RKO (cell line): ENCODE data around the gene SPON2.

Experiments used
- DNase-seq: peaks from one replicate; pipeline ENCODE4 v3.0.0-alpha.2; 2016; ENCODE audit warnings: low spot score

Gene SPON2

GRCh38 chr4:1195109-1195671 lies 22.8 kb upstream of the SPON2 start:
- no peak for DNase-seq

GRCh38 chr4:1194010-1194900 lies 21.9 kb upstream of the SPON2 start:
- DNase-seq: no peak

GRCh38 chr4:1193206-1194009 lies 21.0 kb upstream of the SPON2 start:
- DNase-seq: no peak

GRCh38 chr4:1192493-1193205 lies 20.3 kb upstream of the SPON2 start:
- DNase-seq: no peak

GRCh38 chr4:1192091-1192492 lies 19.7 kb upstream of the SPON2 start:
- peak; percentile 89 for DNase-seq

- DNase-seq: no peak
Measured at GRCh38 chr4:1191621-1192020, 19.2 kb upstream of the SPON2 start.

- DNase-seq: peak; percentile 14
Measured at GRCh38 chr4:1187182-1187581, 14.8 kb upstream of the SPON2 start.

- no peak for DNase-seq
Measured at GRCh38 chr4:1183985-1184773, 11.8 kb upstream of the SPON2 start.

GRCh38 chr4:1182313-1182712 lies 9.9 kb upstream of the SPON2 start:
- DNase-seq: no peak

GRCh38 chr4:1180663-1181062 lies 8.3 kb upstream of the SPON2 start:
- DNase-seq: no peak

GRCh38 chr4:1179976-1180375 lies 7.6 kb upstream of the SPON2 start:
- no peak for DNase-seq

GRCh38 chr4:1179089-1179441 lies 6.7 kb upstream of the SPON2 start:
- no peak for DNase-seq

- no peak for DNase-seq
Measured at GRCh38 chr4:1178300-1179088, 6.1 kb upstream of the SPON2 start.

- no peak for DNase-seq
Measured at GRCh38 chr4:1177274-1178141, 5.1 kb upstream of the SPON2 start.

GRCh38 chr4:1176398-1177273 lies 4.3 kb upstream of the SPON2 start:
- no peak for DNase-seq

- no peak for DNase-seq
Measured at GRCh38 chr4:1175635-1176229, 3.3 kb upstream of the SPON2 start.

- no peak for DNase-seq
Measured at GRCh38 chr4:1174941-1175634, 2.7 kb upstream of the SPON2 start.
